Tibial nerve (tissue), 4 donors: ENCODE measurements around the gene OGFOD1. TPM values are rescaled to one million over a fixed set of nuclear protein-coding genes. Genes with fewer than 3 reads are reported as not detected.

Experiments used
- DNase-seq, 2 donors: peaks; one replicate each; pipeline ENCODE4 v3.0.0-alpha.2; 2019; ENCODE audit warnings: low spot score in 2 of 2
- H3K27ac ChIP-seq, 4 donors: fragments of 200-600 bp; sonication (generic) in 3 of 4; one replicate each; pipeline ENCODE4 v1.5.1; 2017 to 2019; ENCODE audit warnings: mild to moderate bottlenecking in 1 of 4
- H3K27me3 ChIP-seq, 2 donors: fragments of 200-600 bp; sonication (generic) in 1 of 2; one replicate each; pipeline versions ENCODE4 v1.5.1 to v1.6.0; 2017 to 2019
- H3K36me3 ChIP-seq, 3 donors: fragments of 200-600 bp; sonication (generic); one replicate each; pipeline ENCODE4 v1.5.1; 2018 to 2019
- H3K4me1 ChIP-seq, 4 donors: fragments of 200-600 bp; sonication (generic) in 3 of 4; one replicate each; pipeline ENCODE4 v1.5.1; 2017 to 2019
- H3K4me3 ChIP-seq, 4 donors: fragments of 200-600 bp; sonication (generic) in 3 of 4; one replicate each; pipeline ENCODE4 v1.5.1; 2017 to 2019; ENCODE audit warnings: mild to moderate bottlenecking in 1 of 4, moderate library complexity in 1 of 4
- H3K9me3 ChIP-seq, 4 donors: fragments of 200-600 bp; sonication (generic) in 3 of 4; one replicate each; pipeline ENCODE4 v1.5.1; 2017 to 2019
- CTCF ChIP-seq, 5 experiments: fragments of 200-600 bp in 3 of 5; fragments of 450-650 bp in 2 of 5; sonication (generic) in 3 of 5; IDR thresholded peaks; one replicate each; pipeline ENCODE4 v1.5.1; 2016 to 2019; ENCODE audit warnings: antibody characterized with exemption in 5 of 5, mild to moderate bottlenecking in 3 of 5, moderate library complexity in 2 of 5
- EP300 ChIP-seq, 2 donors: sonication (generic); formaldehyde crosslinking; IDR thresholded peaks; one replicate each; pipeline ENCODE4 v1.6.1; 2017; ENCODE audit warnings: antibody characterized with exemption in 2 of 2, mild to moderate bottlenecking in 1 of 2
- POLR2A ChIP-seq, 2 donors: fragments of 450-650 bp; IDR thresholded peaks; one replicate each; pipeline ENCODE4 v1.6.1; 2017; ENCODE audit warnings: antibody characterized with exemption in 2 of 2, mild to moderate bottlenecking in 2 of 2, moderate library complexity in 2 of 2
- WGBS, 2 donors: methylation state at CpG; one replicate each; pipeline ENCODE4 v1.1.5; 2018; 5-methylcytosine and 5-hydroxymethylcytosine counted together
- total RNA-seq, 4 donors: library from RNA; depleted of rRNA; stranded (reverse); fragments of >200 nt; gene quantifications; one replicate each; pipeline ENCODE4 v1.1.0, GENCODE V29; 2016

Gene OGFOD1
- total RNA-seq, 4 donors from 2014 or later, result 28.8 to 39.6 (median 35.6) TPM

- Histone ChIP-seq H3K36me3 (peaks cover 0 to 14% (median 0%) of the 10 kb centered on the region in 3 donors), H3K9me3 (no peaks in the 10 kb centered on the region), H3K4me1 (peaks cover 0 to 47% (median 19%) of the 10 kb centered on the region in 4 donors), H3K4me3 (no peak overlapping the region), H3K27me3 (no peaks in the 10 kb centered on the region), H3K27ac (no peak overlapping the region)
- 90 to 92% methylated on average over 4 of the region's 4 CpGs for WGBS, 2 donors
- TF ChIP-seq EP300 (IDR thresholded peaks at IDR 0.05), result no peak
- TF ChIP-seq POLR2A (IDR thresholded peaks at IDR 0.05), result no peak
- no peak for TF ChIP-seq CTCF (IDR thresholded peaks at IDR 0.05)
- no peak for DNase-seq
These were observed 34.2 kb upstream of the OGFOD1 start for GRCh38 chr16:56417138-56417537.

- TF ChIP-seq CTCF (IDR thresholded peaks at IDR 0.05), result no peak
- TF ChIP-seq EP300 (IDR thresholded peaks at IDR 0.05), result no peak
- no peak for TF ChIP-seq POLR2A (IDR thresholded peaks at IDR 0.05)
- Histone ChIP-seq H3K27ac (no peak overlapping the region), H3K36me3 (no peaks in the 10 kb centered on the region), H3K4me1 (peaks cover 0 to 53% (median 34%) of the 10 kb centered on the region in 4 donors), H3K27me3 (no peaks in the 10 kb centered on the region), H3K4me3 (no peak overlapping the region), H3K9me3 (no peaks in the 10 kb centered on the region)
- DNase-seq, result no peak
- 76 to 78% methylated on average over 8 of the region's 8 CpGs for WGBS, 2 donors
These were observed 31.4 kb upstream of the OGFOD1 start for GRCh38 chr16:56419740-56420548.

- Histone ChIP-seq H3K9me3 (no peaks in the 10 kb centered on the region), H3K4me1 (peaks cover 0 to 47% (median 34%) of the 10 kb centered on the region in 4 donors), H3K4me3 (no peak overlapping the region), H3K36me3 (no peaks in the 10 kb centered on the region), H3K27me3 (no peaks in the 10 kb centered on the region), H3K27ac (no peak overlapping the region)
- DNase-seq, result no peak
- TF ChIP-seq CTCF (IDR thresholded peaks at IDR 0.05) (no peak), POLR2A (IDR thresholded peaks at IDR 0.05) (no peak), EP300 (IDR thresholded peaks at IDR 0.05) (no peak)
These were observed 30.7 kb upstream of the OGFOD1 start for GRCh38 chr16:56420613-56421012.

GRCh38 chr16:56421313-56421712 lies 30.0 kb upstream of the OGFOD1 start:
- no peak overlapping the region for H3K27ac ChIP-seq
- no peaks in the 10 kb centered on the region for H3K36me3 ChIP-seq
- no peaks in the 10 kb centered on the region for H3K9me3 ChIP-seq
- 55 to 67% methylated on average over 2 of the region's 2 CpGs for WGBS, 2 donors
- no peaks in the 10 kb centered on the region for H3K27me3 ChIP-seq
- peaks cover 0 to 48% (median 34%) of the 10 kb centered on the region in 4 donors for H3K4me1 ChIP-seq
- no peak overlapping the region for H3K4me3 ChIP-seq
- TF ChIP-seq POLR2A (IDR thresholded peaks at IDR 0.05), result no peak
- no peak for TF ChIP-seq CTCF (IDR thresholded peaks at IDR 0.05)
- TF ChIP-seq EP300 (IDR thresholded peaks at IDR 0.05), result no peak
- no peak for DNase-seq

GRCh38 chr16:56421976-56422669 lies 29.2 kb upstream of the OGFOD1 start:
- no peaks in the 10 kb centered on the region for H3K9me3 ChIP-seq
- H3K4me3 ChIP-seq, result no peak overlapping the region
- DNase-seq, result no peak
- no peaks in the 10 kb centered on the region for H3K36me3 ChIP-seq
- 81 to 83% methylated on average over 5 of the region's 5 CpGs for WGBS, 2 donors
- H3K27me3 ChIP-seq, result no peaks in the 10 kb centered on the region
- H3K4me1 ChIP-seq, result peaks cover 0 to 48% (median 34%) of the 10 kb centered on the region in 4 donors
- peak overlapping the region in 2 of 4 donors; percentile 96 for H3K27ac ChIP-seq
- TF ChIP-seq CTCF (IDR thresholded peaks at IDR 0.05), result no peak
- no peak for TF ChIP-seq POLR2A (IDR thresholded peaks at IDR 0.05)
- no peak for TF ChIP-seq EP300 (IDR thresholded peaks at IDR 0.05)
